Uterus (tissue), 4 donors: Measurements from ENCODE around the gene RPS6KA2. TPM values are rescaled to one million over a fixed set of nuclear protein-coding genes. Genes with fewer than 3 reads are reported as not detected.

Source experiments
- DNase-seq, 2 donors: peaks; one replicate each; pipeline ENCODE4 v3.0.0-alpha.2; 2019 to 2020
- H3K27ac ChIP-seq, 2 donors: fragments of 200-600 bp; sonication (generic); 1 replicate in 1 of 2; 2 replicates in 1 of 2; pipeline ENCODE4 v1.5.1; 2016 to 2018
- H3K27me3 ChIP-seq, 2 donors: fragments of 200-600 bp; sonication (generic); one replicate each; pipeline ENCODE4 v1.5.1; 2018 to 2019; ENCODE audit warnings: control low read depth in 1 of 2
- H3K36me3 ChIP-seq, 2 donors: fragments of 200-600 bp; sonication (generic); one replicate each; pipeline ENCODE4 v1.5.1; 2019; ENCODE audit warnings: control low read depth in 1 of 2
- H3K4me1 ChIP-seq, 2 donors: fragments of 200-600 bp; sonication (generic); one replicate each; pipeline ENCODE4 v1.5.1; 2018 to 2019; ENCODE audit warnings: control low read depth in 1 of 2
- H3K4me3 ChIP-seq, 2 donors: fragments of 200-600 bp; sonication (generic); 1 replicate in 1 of 2; 2 replicates in 1 of 2; pipeline ENCODE4 v1.5.1; 2018 to 2019; ENCODE audit warnings: mild to moderate bottlenecking in 1 of 2
- H3K9me3 ChIP-seq, 2 donors: fragments of 200-600 bp; sonication (generic); one replicate each; pipeline ENCODE4 v1.5.1; 2019; ENCODE audit warnings: control low read depth in 1 of 2
- CTCF ChIP-seq, 4 experiments: fragments of 200-600 bp in 2 of 4; fragments of 450-650 bp in 2 of 4; sonication (generic) in 2 of 4; IDR thresholded peaks; one replicate each; pipeline ENCODE4 v1.5.1; 2016 to 2019; ENCODE audit warnings: antibody characterized with exemption in 4 of 4, mild to moderate bottlenecking in 2 of 4, moderate library complexity in 1 of 4
- POLR2A ChIP-seq, 2 donors: fragments of 450-650 bp; IDR thresholded peaks; one replicate each; pipeline ENCODE4 v1.6.1; 2016; ENCODE audit warnings: antibody characterized with exemption in 2 of 2, mild to moderate bottlenecking in 1 of 2, moderate library complexity in 1 of 2
- intact Hi-C: fragments of 100-400 bp; cut with DNase I; formaldehyde crosslinking; loops from one replicate; pipeline ENCODE4 v1.15.1; 2023; ENCODE audit warnings: low total_unique reads
- total RNA-seq, 4 donors: library from RNA; depleted of rRNA in 3 of 4; stranded (reverse); fragments of >200 nt in 3 of 4; gene quantifications; one replicate each; pipeline versions ENCODE4 v1.1.0 to v1.2.4, GENCODE V29; 2014 to 2023
- donor health status: DM: yes; HTN: yes; CAD: no.

RPS6KA2 gene
- total RNA-seq, 4 donors from 2014 or later = 34.0 to 78.4 (median 55.8) TPM

GRCh38 chr6:166450167-166450873 is 176.7 kb downstream of the RPS6KA2 start:
- Histone ChIP-seq H3K4me3 (no peak overlapping the region), H3K27me3 (no peaks in the 10 kb centered on the region), H3K27ac (no peak overlapping the region), H3K36me3 (no peaks in the 10 kb centered on the region), H3K9me3 (no peaks in the 10 kb centered on the region), H3K4me1 (no peaks in the 10 kb centered on the region)
- intact Hi-C loops = no loop called here
- TF ChIP-seq POLR2A (IDR thresholded peaks at IDR 0.05) (no peak), CTCF (IDR thresholded peaks at IDR 0.05) (no peak)
- DNase-seq = no peak

- no peak overlapping the region for H3K27ac ChIP-seq
- H3K36me3 ChIP-seq = no peaks in the 10 kb centered on the region
- no peaks in the 10 kb centered on the region for H3K4me1 ChIP-seq
- H3K4me3 ChIP-seq = no peak overlapping the region
- no peak for DNase-seq
- no peaks in the 10 kb centered on the region for H3K27me3 ChIP-seq
- TF ChIP-seq POLR2A (IDR thresholded peaks at IDR 0.05) = no peak
- TF ChIP-seq CTCF (IDR thresholded peaks at IDR 0.05) = no peak
- intact Hi-C loops = no loop called here
- no peaks in the 10 kb centered on the region for H3K9me3 ChIP-seq
These were observed 177.4 kb downstream of the RPS6KA2 start for GRCh38 chr6:166449641-166450040.

GRCh38 chr6:166449036-166449435 is 178.0 kb downstream of the RPS6KA2 start:
- no peaks in the 10 kb centered on the region for H3K4me1 ChIP-seq
- H3K27me3 ChIP-seq = no peaks in the 10 kb centered on the region
- H3K27ac ChIP-seq = no peak overlapping the region
- no peak for DNase-seq
- intact Hi-C loops = no loop called here
- H3K4me3 ChIP-seq = no peak overlapping the region
- no peaks in the 10 kb centered on the region for H3K36me3 ChIP-seq
- no peak for TF ChIP-seq CTCF (IDR thresholded peaks at IDR 0.05)
- no peak for TF ChIP-seq POLR2A (IDR thresholded peaks at IDR 0.05)
- no peaks in the 10 kb centered on the region for H3K9me3 ChIP-seq

GRCh38 chr6:166448432-166448831 is 178.6 kb downstream of the RPS6KA2 start:
- intact Hi-C loops = no loop called here
- Histone ChIP-seq H3K27me3 (no peaks in the 10 kb centered on the region), H3K4me1 (no peaks in the 10 kb centered on the region), H3K27ac (no peak overlapping the region), H3K9me3 (no peaks in the 10 kb centered on the region), H3K36me3 (no peaks in the 10 kb centered on the region), H3K4me3 (no peak overlapping the region)
- TF ChIP-seq POLR2A (IDR thresholded peaks at IDR 0.05) = no peak
- TF ChIP-seq CTCF (IDR thresholded peaks at IDR 0.05) = no peak
- no peak for DNase-seq

GRCh38 chr6:166446567-166447065 is 180.4 kb downstream of the RPS6KA2 start:
- intact Hi-C loops = no loop called here
- no peak overlapping the region for H3K27ac ChIP-seq
- H3K4me1 ChIP-seq = no peaks in the 10 kb centered on the region
- no peaks in the 10 kb centered on the region for H3K36me3 ChIP-seq
- TF ChIP-seq CTCF (IDR thresholded peaks at IDR 0.05) (no peak), POLR2A (IDR thresholded peaks at IDR 0.05) (no peak)
- no peak overlapping the region for H3K4me3 ChIP-seq
- no peaks in the 10 kb centered on the region for H3K9me3 ChIP-seq
- DNase-seq = no peak
- no peaks in the 10 kb centered on the region for H3K27me3 ChIP-seq
